HG03066 (cell line): Measurements from ENCODE around the gene PPIF.
"Not testable (repeated sequence)": the region's sequence is repeated elsewhere in the genome, so short reads cannot be mapped to it uniquely, and the experiment has no call there.

Experiments
- ATAC-seq: cut with Tn5 transposase; IDR thresholded peaks from one replicate; pipeline ENCODE4 v1.9.1; 2021; ENCODE audit warnings: low read depth; ENCODE audit not compliant: unreplicated experiment

The PPIF gene

GRCh38 chr10:79329529-79329928 lies 17.7 kb upstream of the PPIF start:
- no peak for ATAC-seq

- no peak for ATAC-seq
Measured at GRCh38 chr10:79331226-79331625, 16.0 kb upstream of the PPIF start.

GRCh38 chr10:79331709-79332108 lies 15.6 kb upstream of the PPIF start:
- peak; percentile 62 for ATAC-seq

- ATAC-seq, result not testable (repeated sequence)
Measured at GRCh38 chr10:79332610-79333315, 14.5 kb upstream of the PPIF start.

- no peak for ATAC-seq
Measured at GRCh38 chr10:79333513-79333912, 13.8 kb upstream of the PPIF start.

GRCh38 chr10:79334573-79334972 lies 12.7 kb upstream of the PPIF start:
- ATAC-seq, result no peak

- ATAC-seq, result no peak
Measured at GRCh38 chr10:79335094-79335469, 12.2 kb upstream of the PPIF start.

GRCh38 chr10:79335470-79336235 lies 11.6 kb upstream of the PPIF start:
- no peak for ATAC-seq

- no peak for ATAC-seq
Measured at GRCh38 chr10:79336276-79336675, 11.0 kb upstream of the PPIF start.

- no peak for ATAC-seq
Measured at GRCh38 chr10:79336739-79337138, 10.5 kb upstream of the PPIF start.

- not testable (repeated sequence) for ATAC-seq
Measured at GRCh38 chr10:79337783-79338469, 9.3 kb upstream of the PPIF start.

- no peak for ATAC-seq
Measured at GRCh38 chr10:79339266-79339665, 8.0 kb upstream of the PPIF start.

- ATAC-seq, result no peak
Measured at GRCh38 chr10:79340646-79341244, 6.5 kb upstream of the PPIF start.

- ATAC-seq, result no peak
Measured at GRCh38 chr10:79342295-79342761, 4.9 kb upstream of the PPIF start.

- ATAC-seq, result no peak
Measured at GRCh38 chr10:79342811-79343561, 4.3 kb upstream of the PPIF start.

- no peak for ATAC-seq
Measured at GRCh38 chr10:79344502-79345195, 2.6 kb upstream of the PPIF start.

- no peak for ATAC-seq
Measured at GRCh38 chr10:79345241-79346011, 1.8 kb upstream of the PPIF start.

GRCh38 chr10:79346012-79346340 lies 1.3 kb upstream of the PPIF start:
- no peak for ATAC-seq
